Mucosa of rectum (tissue), 2 donors: ENCODE results near the gene DOCK8.

Experiments used
- H3K27ac ChIP-seq, 2 donors: one replicate each; pipeline ENCODE4 v1.7.0; 2013; ENCODE audit warnings: inconsistent platforms in 2 of 2, low read depth in 2 of 2, low read length in 2 of 2
- H3K27me3 ChIP-seq, 2 donors: one replicate each; pipeline ENCODE4 v1.7.0; 2013; ENCODE audit warnings: low read length in 2 of 2; ENCODE audit not compliant: control insufficient read depth in 2 of 2, insufficient read depth in 2 of 2
- H3K36me3 ChIP-seq, 2 donors: one replicate each; pipeline ENCODE4 v1.7.0; 2013; ENCODE audit warnings: low read length in 2 of 2; ENCODE audit not compliant: control insufficient read depth in 2 of 2, insufficient read depth in 2 of 2
- H3K4me1 ChIP-seq, 2 donors: one replicate each; pipeline ENCODE4 v1.7.0; 2013; ENCODE audit warnings: low read length in 2 of 2, mild to moderate bottlenecking in 1 of 2; ENCODE audit not compliant: control insufficient read depth in 2 of 2, insufficient read depth in 2 of 2
- H3K4me3 ChIP-seq, 2 donors: one replicate each; pipeline ENCODE4 v1.7.0; 2013; ENCODE audit warnings: low read length in 2 of 2
- H3K9ac ChIP-seq, 2 donors: one replicate each; pipeline ENCODE4 v1.7.0; 2013; ENCODE audit warnings: low read length in 2 of 2, low read depth in 1 of 2, mild to moderate bottlenecking in 1 of 2
- H3K9me3 ChIP-seq, 2 donors: one replicate each; pipeline ENCODE4 v1.7.0; 2013; ENCODE audit warnings: low read length in 2 of 2; ENCODE audit not compliant: control insufficient read depth in 2 of 2
- donor health status: healthy.
- donor health status: Normal muscosa, but diverticular disease.

The DOCK8 gene

DNA sequence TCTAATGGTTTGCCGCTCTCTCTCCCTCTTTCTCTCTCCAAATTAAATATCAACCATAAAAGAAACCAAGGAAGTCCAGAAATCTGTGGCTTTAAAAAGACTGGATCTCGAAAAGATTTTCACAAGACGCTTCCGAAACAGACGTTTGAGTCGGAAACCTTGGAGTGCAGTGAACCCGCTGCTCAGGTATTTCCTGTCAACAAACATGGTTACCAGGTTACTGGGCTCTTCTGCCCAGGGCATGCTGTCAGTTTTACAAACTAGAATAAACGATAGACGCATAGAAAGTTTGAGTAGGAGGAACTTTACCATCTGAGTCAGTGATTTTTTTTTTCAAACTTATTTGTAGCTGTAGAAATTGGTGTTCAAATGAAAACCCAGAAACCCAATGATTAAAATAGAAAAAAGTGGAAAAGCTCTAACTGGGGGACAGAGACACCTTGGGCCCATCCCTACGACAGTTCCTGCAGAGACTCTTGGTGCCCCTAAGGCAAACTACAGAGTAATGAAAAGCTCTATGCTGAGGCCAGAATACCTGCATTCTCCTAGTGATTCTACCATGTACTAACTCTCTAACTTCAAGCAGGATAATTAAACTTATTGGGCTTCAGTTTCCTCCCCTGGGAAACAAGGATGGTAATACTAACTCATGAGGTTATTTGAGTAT is 90.0 kb downstream of the DOCK8 start:
- no peak overlapping the region for H3K4me3 ChIP-seq
- H3K9me3 ChIP-seq: no peaks in the 10 kb centered on the region
- H3K9ac ChIP-seq: no peak overlapping the region
- peaks cover 0 to 4% of the 10 kb centered on the region in 2 donors for H3K36me3 ChIP-seq
- no peak overlapping the region for H3K27ac ChIP-seq
- no peaks in the 10 kb centered on the region for H3K27me3 ChIP-seq
- no peaks in the 10 kb centered on the region for H3K4me1 ChIP-seq

DNA sequence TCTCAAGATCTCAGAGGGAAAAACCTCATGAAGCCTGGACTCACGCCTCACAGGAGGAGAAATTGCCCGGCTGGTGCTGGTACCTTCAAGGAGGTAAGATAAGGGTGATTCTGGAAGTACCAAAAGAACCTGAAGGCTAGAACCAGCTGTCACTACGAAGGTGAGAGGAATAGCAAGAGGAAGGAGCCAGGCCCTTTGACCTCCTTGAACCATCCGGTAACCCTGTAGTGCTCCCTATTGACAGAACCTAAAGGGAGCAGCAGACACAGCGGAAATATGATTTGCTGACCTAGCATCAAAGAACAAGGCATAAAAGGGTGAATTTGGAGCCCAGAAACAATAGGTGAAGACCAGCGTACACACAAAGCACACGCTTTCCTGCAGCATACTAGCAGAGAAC is 92.2 kb downstream of the DOCK8 start:
- Histone ChIP-seq H3K9ac (no peak overlapping the region), H3K9me3 (no peaks in the 10 kb centered on the region), H3K27me3 (no peaks in the 10 kb centered on the region), H3K27ac (no peak overlapping the region), H3K36me3 (peaks cover 2 to 4% of the 10 kb centered on the region in 2 donors), H3K4me3 (no peak overlapping the region), H3K4me1 (no peaks in the 10 kb centered on the region)

- no peaks in the 10 kb centered on the region for H3K27me3 ChIP-seq
- H3K27ac ChIP-seq: no peak overlapping the region
- H3K9me3 ChIP-seq: no peaks in the 10 kb centered on the region
- no peaks in the 10 kb centered on the region for H3K4me1 ChIP-seq
- H3K9ac ChIP-seq: no peak overlapping the region
- H3K4me3 ChIP-seq: no peak overlapping the region
- H3K36me3 ChIP-seq: peaks cover 5 to 20% of the 10 kb centered on the region in 2 donors
Observed at GRCh38 chr9:311841-312240, 97.2 kb downstream of the DOCK8 start.

GRCh38 chr9:312596-313320 is 98.1 kb downstream of the DOCK8 start:
- no peaks in the 10 kb centered on the region for H3K4me1 ChIP-seq

DNA sequence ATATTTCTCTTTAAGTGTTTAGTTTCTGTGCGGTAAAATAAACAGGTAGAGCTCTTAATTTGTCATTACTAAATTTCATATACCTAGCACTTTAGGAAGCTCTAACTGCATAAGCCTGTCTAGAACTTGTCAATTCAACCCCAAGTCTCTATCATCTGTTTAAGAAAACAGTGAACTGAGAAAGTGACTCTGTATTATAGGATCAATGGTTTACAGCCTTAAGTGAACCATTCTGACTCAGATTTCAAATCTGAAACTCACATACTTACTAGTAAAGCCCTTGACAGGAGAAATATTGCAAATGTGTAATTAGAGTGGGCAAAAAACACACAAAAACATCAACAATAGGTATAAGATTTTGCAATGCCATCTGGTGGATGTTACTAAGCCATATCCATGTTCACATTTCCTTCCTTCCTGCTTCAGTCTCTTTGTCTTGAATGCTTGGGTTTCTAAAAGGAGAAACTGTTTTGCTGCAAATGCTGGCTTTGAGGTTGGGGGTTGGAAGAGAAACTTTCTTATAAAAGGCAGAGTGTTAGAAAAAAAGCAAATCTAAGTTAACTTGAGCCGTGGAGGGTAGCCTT is 101.8 kb downstream of the DOCK8 start:
- H3K27me3 ChIP-seq: no peaks in the 10 kb centered on the region
- no peaks in the 10 kb centered on the region for H3K4me1 ChIP-seq
- H3K27ac ChIP-seq: no peak overlapping the region
- no peaks in the 10 kb centered on the region for H3K9me3 ChIP-seq
- H3K9ac ChIP-seq: no peak overlapping the region
- peaks cover 8 to 33% of the 10 kb centered on the region in 2 donors for H3K36me3 ChIP-seq
- no peak overlapping the region for H3K4me3 ChIP-seq

More at GRCh38 chr9:312596-313320, 98.1 kb downstream of the DOCK8 start:
- H3K9me3 ChIP-seq: no peaks in the 10 kb centered on the region
- H3K36me3 ChIP-seq: peaks cover 8 to 28% of the 10 kb centered on the region in 2 donors
- no peak overlapping the region for H3K4me3 ChIP-seq
- H3K27ac ChIP-seq: no peak overlapping the region
- no peak overlapping the region for H3K9ac ChIP-seq
- H3K27me3 ChIP-seq: no peaks in the 10 kb centered on the region

- no peak overlapping the region for H3K9ac ChIP-seq
- H3K36me3 ChIP-seq: peaks cover 3 to 21% of the 10 kb centered on the region in 2 donors
- H3K27me3 ChIP-seq: no peaks in the 10 kb centered on the region
- no peak overlapping the region for H3K4me3 ChIP-seq
- no peaks in the 10 kb centered on the region for H3K9me3 ChIP-seq
- H3K4me1 ChIP-seq: no peaks in the 10 kb centered on the region
- no peak overlapping the region for H3K27ac ChIP-seq
Observed at GRCh38 chr9:318646-319045, 104.0 kb downstream of the DOCK8 start.

DNA sequence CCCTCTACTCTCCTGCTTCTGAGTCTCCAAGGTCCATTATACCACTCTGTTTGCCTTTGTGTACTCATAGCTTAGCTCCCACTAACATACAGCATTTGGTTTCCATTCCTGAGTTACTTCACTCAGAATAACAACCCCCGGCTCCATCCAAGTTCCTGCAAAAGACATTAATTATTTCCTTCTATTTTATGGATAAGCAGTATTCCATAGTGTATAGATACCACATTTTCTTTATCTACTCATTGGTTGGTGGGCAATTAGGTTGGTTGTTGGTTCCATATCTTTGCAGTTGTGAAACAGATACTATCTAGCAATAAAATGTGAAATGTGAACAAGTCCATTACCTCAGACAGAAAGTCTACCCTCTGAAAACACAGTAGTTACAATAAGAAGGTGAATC is 110.3 kb downstream of the DOCK8 start:
- H3K9ac ChIP-seq: no peak overlapping the region
- no peak overlapping the region for H3K4me3 ChIP-seq
- no peaks in the 10 kb centered on the region for H3K9me3 ChIP-seq
- no peak overlapping the region for H3K27ac ChIP-seq
- H3K27me3 ChIP-seq: no peaks in the 10 kb centered on the region
- peaks cover 0 to 6% of the 10 kb centered on the region in 2 donors for H3K36me3 ChIP-seq
- H3K4me1 ChIP-seq: no peaks in the 10 kb centered on the region

DNA sequence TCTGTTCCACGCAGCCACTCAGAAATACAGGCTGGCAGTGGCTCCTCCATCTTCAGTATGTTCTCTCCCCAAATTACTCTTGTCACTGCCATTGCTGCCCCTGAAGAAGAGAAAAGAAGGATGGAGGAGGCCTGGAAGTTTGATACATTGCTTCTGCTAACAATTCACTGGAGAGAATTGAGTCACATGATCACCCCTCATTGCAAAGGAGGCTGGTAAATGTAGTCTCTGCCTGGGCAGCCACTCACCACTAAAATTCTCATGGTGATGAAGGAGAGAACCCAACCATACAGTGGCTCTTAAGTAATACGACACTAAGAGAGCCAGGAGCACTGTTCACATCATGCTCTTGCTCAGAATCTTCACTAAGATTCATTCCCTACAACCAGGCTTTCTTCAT is 112.0 kb downstream of the DOCK8 start:
- H3K9me3 ChIP-seq: no peaks in the 10 kb centered on the region
- no peak overlapping the region for H3K9ac ChIP-seq
- no peak overlapping the region for H3K27ac ChIP-seq
- H3K4me1 ChIP-seq: no peaks in the 10 kb centered on the region
- H3K27me3 ChIP-seq: no peaks in the 10 kb centered on the region
- H3K4me3 ChIP-seq: no peak overlapping the region
- peaks cover 0 to 10% of the 10 kb centered on the region in 2 donors for H3K36me3 ChIP-seq

DNA sequence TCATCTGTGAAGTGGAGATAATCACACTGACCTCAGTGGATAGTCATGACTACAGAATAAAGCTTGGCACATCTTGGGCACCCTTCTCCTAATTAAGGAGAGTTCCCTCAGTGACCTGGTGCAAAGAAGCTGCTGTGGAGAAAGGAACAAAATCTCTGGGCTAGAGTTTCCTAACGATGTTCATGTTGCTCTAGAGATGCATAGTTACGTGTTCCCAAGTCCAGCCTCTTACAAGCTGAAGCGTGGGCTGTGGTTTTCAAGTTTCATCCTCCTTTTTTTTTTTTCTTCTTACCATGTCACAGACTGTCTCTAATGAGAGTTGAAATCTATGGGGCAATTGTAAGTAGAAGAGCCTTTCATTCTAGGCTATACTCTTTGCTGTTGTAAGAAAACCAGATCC is 113.8 kb downstream of the DOCK8 start:
- H3K36me3 ChIP-seq: peaks cover 0 to 10% of the 10 kb centered on the region in 2 donors
- H3K4me3 ChIP-seq: no peak overlapping the region
- no peak overlapping the region for H3K27ac ChIP-seq
- H3K4me1 ChIP-seq: no peaks in the 10 kb centered on the region
- no peaks in the 10 kb centered on the region for H3K9me3 ChIP-seq
- H3K9ac ChIP-seq: no peak overlapping the region
- H3K27me3 ChIP-seq: no peaks in the 10 kb centered on the region

- Histone ChIP-seq H3K27me3 (no peaks in the 10 kb centered on the region), H3K9me3 (no peaks in the 10 kb centered on the region), H3K9ac (no peak overlapping the region), H3K27ac (no peak overlapping the region), H3K4me1 (peaks cover 0 to 2% of the 10 kb centered on the region in 2 donors), H3K4me3 (no peak overlapping the region), H3K36me3 (peaks cover 3 to 19% of the 10 kb centered on the region in 2 donors)
Observed at GRCh38 chr9:331197-331596, 116.5 kb downstream of the DOCK8 start.
